GM23338 (cell line): Measurements from ENCODE around the gene CARD9. TPM values are rescaled to one million over a fixed set of nuclear protein-coding genes. Genes with fewer than 3 reads are reported as not detected.

ENCODE experiments used
- ATAC-seq: fragments of 200-7000 bp; cut with Tn5 transposase; 3 replicates; pipeline ENCODE4 v1.9.1; 2020
- DNase-seq: peaks from one replicate; pipeline ENCODE4 v3.0.0-alpha.2; 2015; ENCODE audit warnings: low spot score
- H2AFZ ChIP-seq: fragments of 200-600 bp; sonication (generic); 2 replicates; pipeline ENCODE4 v1.8.0; 2016; ENCODE audit warnings: antibody characterized with exemption, mild to moderate bottlenecking, moderate library complexity
- H3F3A ChIP-seq: fragments of 200-600 bp; sonication (generic); replicated peaks from 2 replicates; pipeline ENCODE4 v1.8.0; 2017; ENCODE audit warnings: antibody characterized with exemption, mixed run types, low read depth
- H3K27ac ChIP-seq: fragments of 200-600 bp; sonication (generic); 2 replicates; pipeline ENCODE4 v1.6.1; 2016; ENCODE audit warnings: low read depth
- H3K27me3 ChIP-seq: fragments of 200-600 bp; sonication (generic); 2 replicates; pipeline ENCODE4 v1.8.0; 2016; ENCODE audit warnings: mild to moderate bottlenecking, mixed run types, moderate library complexity; ENCODE audit not compliant: insufficient read depth
- H3K36me3 ChIP-seq: fragments of 200-600 bp; sonication (generic); 2 replicates; pipeline ENCODE4 v1.8.0; 2016; ENCODE audit warnings: mild to moderate bottlenecking; ENCODE audit not compliant: insufficient read depth
- H3K4me1 ChIP-seq: fragments of 200-600 bp; sonication (generic); 2 replicates; pipeline ENCODE4 v1.8.0; 2016; ENCODE audit warnings: mild to moderate bottlenecking, moderate library complexity; ENCODE audit not compliant: insufficient read depth
- H3K4me2 ChIP-seq: fragments of 200-600 bp; sonication (generic); 2 replicates; pipeline ENCODE4 v1.7.1; 2017; ENCODE audit warnings: mixed run types
- H3K4me3 ChIP-seq: fragments of 200-600 bp; sonication (generic); 2 replicates; pipeline ENCODE4 v1.6.1; 2016; ENCODE audit warnings: mixed run types
- H3K79me2 ChIP-seq: fragments of 200-600 bp; sonication (generic); replicated peaks from 2 replicates; pipeline ENCODE4 v1.8.0; 2017; ENCODE audit warnings: mild to moderate bottlenecking; ENCODE audit not compliant: insufficient read depth
- H3K9me2 ChIP-seq: fragments of 200-600 bp; sonication (generic); 2 replicates; pipeline ENCODE4 v1.8.0; 2017; ENCODE audit not compliant: insufficient read depth
- H4K20me1 ChIP-seq: fragments of 200-600 bp; sonication (generic); replicated peaks from 2 replicates; pipeline ENCODE4 v1.8.0; 2017; ENCODE audit warnings: mild to moderate bottlenecking; ENCODE audit not compliant: insufficient read depth
- H3K27ac Mint-ChIP-seq: 2 replicates; pipeline ENCODE4 v1.8.0; 2020; ENCODE audit warnings: inconsistent platforms, mild to moderate bottlenecking, moderate library complexity, mixed read lengths
- H3K27me3 Mint-ChIP-seq: 3 replicates; pipeline ENCODE4 v1.8.0; 2022; ENCODE audit warnings: low read depth, mild to moderate bottlenecking, moderate library complexity, mixed read lengths, inconsistent platforms; ENCODE audit not compliant: insufficient read depth, poor library complexity
- H3K36me3 Mint-ChIP-seq: 3 replicates; pipeline ENCODE4 v1.8.0; 2021; ENCODE audit warnings: low read depth, mild to moderate bottlenecking, inconsistent platforms, moderate library complexity, mixed read lengths
- H3K4me1 Mint-ChIP-seq: 3 replicates; pipeline ENCODE4 v1.8.0; 2020; ENCODE audit warnings: mild to moderate bottlenecking, inconsistent platforms, mixed read lengths
- H3K4me3 Mint-ChIP-seq: 3 replicates; pipeline ENCODE4 v1.8.0; 2021; ENCODE audit warnings: moderate library complexity, mild to moderate bottlenecking, inconsistent platforms, mixed read lengths
- H3K9me3 Mint-ChIP-seq: 3 replicates; pipeline ENCODE4 v1.8.0; 2020; ENCODE audit warnings: moderate library complexity, mild to moderate bottlenecking, inconsistent platforms, mixed read lengths
- JUNB ChIP-seq: IDR thresholded peaks from one replicate; pipeline ENCODE4 v1.6.1; 2016; ENCODE audit warnings: antibody characterized with exemption; ENCODE audit not compliant: unreplicated experiment
- NANOG ChIP-seq: IDR thresholded peaks from 2 replicates; pipeline ENCODE4 v1.6.1; 2016; ENCODE audit warnings: antibody characterized with exemption, borderline replicate concordance
- polyA plus RNA-seq: library from polyadenylated mRNA; unstranded; fragments of >200 nt; fragmentation: Nextera tagmentation; extraction: Ambion mirVana; gene quantifications from 2 replicates; pipeline ENCODE4 v1.2.1, GENCODE V29; 2016
- total RNA-seq: library from RNA; depleted of rRNA; stranded (reverse); fragments of >200 nt; shearing (Covaris generic); gene quantifications from 2 replicates; pipeline ENCODE4 v1.2.3, GENCODE V29; 2014
- TF ChIP-seq, protein P1 (sequence below): IDR thresholded peaks from one replicate; pipeline ENCODE4 v1.6.1; 2018; ENCODE audit warnings: antibody characterized with exemption; ENCODE audit not compliant: unreplicated experiment
- TF ChIP-seq, protein P2 (sequence below): fragments of 250-450 bp; sonication (Bioruptor Pico); IDR thresholded peaks from 2 replicates; pipeline ENCODE4 v1.5.0; 2020; ENCODE audit warnings: mild to moderate bottlenecking, moderate library complexity

CARD9 gene
- total and polyA plus RNA-seq, 2 experiments from 2014 or later = 0.49 to 0.63 TPM

- no peaks in the 10 kb centered on the region for H3K79me2 ChIP-seq
- H3K4me2 ChIP-seq = peak overlapping the region; percentile 29; the same call in 1 of the 2 replicates
- no peak for TF ChIP-seq JUNB
- TF ChIP-seq, protein P1, sequence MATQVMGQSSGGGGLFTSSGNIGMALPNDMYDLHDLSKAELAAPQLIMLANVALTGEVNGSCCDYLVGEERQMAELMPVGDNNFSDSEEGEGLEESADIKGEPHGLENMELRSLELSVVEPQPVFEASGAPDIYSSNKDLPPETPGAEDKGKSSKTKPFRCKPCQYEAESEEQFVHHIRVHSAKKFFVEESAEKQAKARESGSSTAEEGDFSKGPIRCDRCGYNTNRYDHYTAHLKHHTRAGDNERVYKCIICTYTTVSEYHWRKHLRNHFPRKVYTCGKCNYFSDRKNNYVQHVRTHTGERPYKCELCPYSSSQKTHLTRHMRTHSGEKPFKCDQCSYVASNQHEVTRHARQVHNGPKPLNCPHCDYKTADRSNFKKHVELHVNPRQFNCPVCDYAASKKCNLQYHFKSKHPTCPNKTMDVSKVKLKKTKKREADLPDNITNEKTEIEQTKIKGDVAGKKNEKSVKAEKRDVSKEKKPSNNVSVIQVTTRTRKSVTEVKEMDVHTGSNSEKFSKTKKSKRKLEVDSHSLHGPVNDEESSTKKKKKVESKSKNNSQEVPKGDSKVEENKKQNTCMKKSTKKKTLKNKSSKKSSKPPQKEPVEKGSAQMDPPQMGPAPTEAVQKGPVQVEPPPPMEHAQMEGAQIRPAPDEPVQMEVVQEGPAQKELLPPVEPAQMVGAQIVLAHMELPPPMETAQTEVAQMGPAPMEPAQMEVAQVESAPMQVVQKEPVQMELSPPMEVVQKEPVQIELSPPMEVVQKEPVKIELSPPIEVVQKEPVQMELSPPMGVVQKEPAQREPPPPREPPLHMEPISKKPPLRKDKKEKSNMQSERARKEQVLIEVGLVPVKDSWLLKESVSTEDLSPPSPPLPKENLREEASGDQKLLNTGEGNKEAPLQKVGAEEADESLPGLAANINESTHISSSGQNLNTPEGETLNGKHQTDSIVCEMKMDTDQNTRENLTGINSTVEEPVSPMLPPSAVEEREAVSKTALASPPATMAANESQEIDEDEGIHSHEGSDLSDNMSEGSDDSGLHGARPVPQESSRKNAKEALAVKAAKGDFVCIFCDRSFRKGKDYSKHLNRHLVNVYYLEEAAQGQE = no peak
- TF ChIP-seq NANOG = no peak
- TF ChIP-seq, protein P2, sequence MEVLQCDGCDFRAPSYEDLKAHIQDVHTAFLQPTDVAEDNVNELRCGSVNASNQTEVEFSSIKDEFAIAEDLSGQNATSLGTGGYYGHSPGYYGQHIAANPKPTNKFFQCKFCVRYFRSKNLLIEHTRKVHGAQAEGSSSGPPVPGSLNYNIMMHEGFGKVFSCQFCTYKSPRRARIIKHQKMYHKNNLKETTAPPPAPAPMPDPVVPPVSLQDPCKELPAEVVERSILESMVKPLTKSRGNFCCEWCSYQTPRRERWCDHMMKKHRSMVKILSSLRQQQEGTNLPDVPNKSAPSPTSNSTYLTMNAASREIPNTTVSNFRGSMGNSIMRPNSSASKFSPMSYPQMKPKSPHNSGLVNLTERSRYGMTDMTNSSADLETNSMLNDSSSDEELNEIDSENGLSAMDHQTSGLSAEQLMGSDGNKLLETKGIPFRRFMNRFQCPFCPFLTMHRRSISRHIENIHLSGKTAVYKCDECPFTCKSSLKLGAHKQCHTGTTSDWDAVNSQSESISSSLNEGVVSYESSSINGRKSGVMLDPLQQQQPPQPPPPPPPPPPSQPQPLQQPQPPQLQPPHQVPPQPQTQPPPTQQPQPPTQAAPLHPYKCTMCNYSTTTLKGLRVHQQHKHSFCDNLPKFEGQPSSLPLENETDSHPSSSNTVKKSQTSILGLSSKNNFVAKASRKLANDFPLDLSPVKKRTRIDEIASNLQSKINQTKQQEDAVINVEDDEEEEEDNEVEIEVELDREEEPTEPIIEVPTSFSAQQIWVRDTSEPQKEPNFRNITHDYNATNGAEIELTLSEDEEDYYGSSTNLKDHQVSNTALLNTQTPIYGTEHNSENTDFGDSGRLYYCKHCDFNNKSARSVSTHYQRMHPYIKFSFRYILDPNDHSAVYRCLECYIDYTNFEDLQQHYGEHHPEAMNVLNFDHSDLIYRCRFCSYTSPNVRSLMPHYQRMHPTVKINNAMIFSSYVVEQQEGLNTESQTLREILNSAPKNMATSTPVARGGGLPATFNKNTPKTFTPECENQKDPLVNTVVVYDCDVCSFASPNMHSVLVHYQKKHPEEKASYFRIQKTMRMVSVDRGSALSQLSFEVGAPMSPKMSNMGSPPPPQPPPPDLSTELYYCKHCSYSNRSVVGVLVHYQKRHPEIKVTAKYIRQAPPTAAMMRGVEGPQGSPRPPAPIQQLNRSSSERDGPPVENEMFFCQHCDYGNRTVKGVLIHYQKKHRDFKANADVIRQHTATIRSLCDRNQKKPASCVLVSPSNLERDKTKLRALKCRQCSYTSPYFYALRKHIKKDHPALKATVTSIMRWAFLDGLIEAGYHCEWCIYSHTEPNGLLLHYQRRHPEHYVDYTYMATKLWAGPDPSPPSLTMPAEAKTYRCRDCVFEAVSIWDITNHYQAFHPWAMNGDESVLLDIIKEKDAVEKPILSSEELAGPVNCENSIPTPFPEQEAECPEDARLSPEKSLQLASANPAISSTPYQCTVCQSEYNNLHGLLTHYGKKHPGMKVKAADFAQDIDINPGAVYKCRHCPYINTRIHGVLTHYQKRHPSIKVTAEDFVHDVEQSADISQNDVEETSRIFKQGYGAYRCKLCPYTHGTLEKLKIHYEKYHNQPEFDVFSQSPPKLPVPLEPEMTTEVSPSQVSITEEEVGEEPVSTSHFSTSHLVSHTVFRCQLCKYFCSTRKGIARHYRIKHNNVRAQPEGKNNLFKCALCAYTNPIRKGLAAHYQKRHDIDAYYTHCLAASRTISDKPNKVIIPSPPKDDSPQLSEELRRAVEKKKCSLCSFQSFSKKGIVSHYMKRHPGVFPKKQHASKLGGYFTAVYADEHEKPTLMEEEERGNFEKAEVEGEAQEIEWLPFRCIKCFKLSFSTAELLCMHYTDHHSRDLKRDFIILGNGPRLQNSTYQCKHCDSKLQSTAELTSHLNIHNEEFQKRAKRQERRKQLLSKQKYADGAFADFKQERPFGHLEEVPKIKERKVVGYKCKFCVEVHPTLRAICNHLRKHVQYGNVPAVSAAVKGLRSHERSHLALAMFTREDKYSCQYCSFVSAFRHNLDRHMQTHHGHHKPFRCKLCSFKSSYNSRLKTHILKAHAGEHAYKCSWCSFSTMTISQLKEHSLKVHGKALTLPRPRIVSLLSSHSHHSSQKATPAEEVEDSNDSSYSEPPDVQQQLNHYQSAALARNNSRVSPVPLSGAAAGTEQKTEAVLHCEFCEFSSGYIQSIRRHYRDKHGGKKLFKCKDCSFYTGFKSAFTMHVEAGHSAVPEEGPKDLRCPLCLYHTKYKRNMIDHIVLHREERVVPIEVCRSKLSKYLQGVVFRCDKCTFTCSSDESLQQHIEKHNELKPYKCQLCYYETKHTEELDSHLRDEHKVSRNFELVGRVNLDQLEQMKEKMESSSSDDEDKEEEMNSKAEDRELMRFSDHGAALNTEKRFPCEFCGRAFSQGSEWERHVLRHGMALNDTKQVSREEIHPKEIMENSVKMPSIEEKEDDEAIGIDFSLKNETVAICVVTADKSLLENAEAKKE (CRISPR knock-in tag) = no peak
- no peaks in the 10 kb centered on the region for H3K36me3 Mint-ChIP-seq
- no peak overlapping the region for H2AFZ ChIP-seq
- H3K36me3 ChIP-seq = no peaks in the 10 kb centered on the region
- no peaks in the 10 kb centered on the region for H3K9me3 Mint-ChIP-seq
- no peaks in the 10 kb centered on the region for H3K27me3 ChIP-seq
- H4K20me1 ChIP-seq = no peaks in the 10 kb centered on the region
- DNase-seq (no peak), ATAC-seq (no peak)
- peaks cover 16% of the 10 kb centered on the region for H3K27me3 Mint-ChIP-seq
- H3K27ac ChIP-seq = no peak overlapping the region
- H3K4me1 Mint-ChIP-seq = peaks cover 9% of the 10 kb centered on the region; the same call in 1 of the 3 replicates
- no peaks in the 10 kb centered on the region; the same call in 1 of the 2 replicates for H3K4me1 ChIP-seq
- no peak overlapping the region for H3K27ac Mint-ChIP-seq
- no peaks in the 10 kb centered on the region for H3F3A ChIP-seq
- no peak overlapping the region for H3K4me3 ChIP-seq
- peak overlapping the region; percentile 82; the same call in 2 of the 3 replicates for H3K4me3 Mint-ChIP-seq
- no peaks in the 10 kb centered on the region for H3K9me2 ChIP-seq
Measured at GRCh38 chr9:136362450-136362784, 11.1 kb downstream of the CARD9 start.
